Neural progenitor cell (in vitro differentiated cells): ENCODE measurements around the gene SRSF12.

ENCODE experiments used
- CTCF ChIP-seq: fragments of 200-600 bp; sonication (generic); IDR thresholded peaks from 2 replicates; pipeline ENCODE4 v1.5.1; 2017; ENCODE audit warnings: antibody characterized with exemption, mild to moderate bottlenecking
- EZH2 ChIP-seq: fragments of 200-600 bp; sonication (generic); IDR thresholded peaks from 2 replicates; pipeline ENCODE4 v1.6.1; 2017; ENCODE audit warnings: antibody characterized with exemption, mild to moderate bottlenecking, moderate library complexity
- EZH2phosphoT487 ChIP-seq: fragments of 200-600 bp; sonication (generic); IDR thresholded peaks from 2 replicates; pipeline ENCODE4 v1.6.1; 2017; ENCODE audit warnings: antibody characterized with exemption

- TF ChIP-seq CTCF (no peak), EZH2phosphoT487 (no peak), EZH2 (no peak)
Observed at GRCh38 chr6:89118931-89119330, 1.1 kb upstream of the SRSF12 start.
